Astrocyte of the cerebellum (primary cell): ENCODE results near the gene ESAM.

Experiments
- DNase-seq: peaks from one replicate; pipeline ENCODE4 v3.0.0-alpha.2; 2011; ENCODE audit warnings: low read depth
- H3K4me3 ChIP-seq: 2 replicates; pipeline ENCODE4 v1.5.1; 2011; ENCODE audit warnings: mild to moderate bottlenecking, low read depth, low read length, moderate library complexity
- in situ Hi-C: cut with HindIII; loops from 2 replicates; pipeline ENCODE4 v1.10.0; 2017; ENCODE audit warnings: low sequenced_read_pairs
- TF ChIP-seq, protein P1 (sequence below): IDR thresholded peaks from 2 replicates; pipeline ENCODE4 v1.5.1; 2012; ENCODE audit warnings: low read length, low read depth, moderate library complexity, mild to moderate bottlenecking; ENCODE audit errors: missing control alignments

Gene ESAM

DNA sequence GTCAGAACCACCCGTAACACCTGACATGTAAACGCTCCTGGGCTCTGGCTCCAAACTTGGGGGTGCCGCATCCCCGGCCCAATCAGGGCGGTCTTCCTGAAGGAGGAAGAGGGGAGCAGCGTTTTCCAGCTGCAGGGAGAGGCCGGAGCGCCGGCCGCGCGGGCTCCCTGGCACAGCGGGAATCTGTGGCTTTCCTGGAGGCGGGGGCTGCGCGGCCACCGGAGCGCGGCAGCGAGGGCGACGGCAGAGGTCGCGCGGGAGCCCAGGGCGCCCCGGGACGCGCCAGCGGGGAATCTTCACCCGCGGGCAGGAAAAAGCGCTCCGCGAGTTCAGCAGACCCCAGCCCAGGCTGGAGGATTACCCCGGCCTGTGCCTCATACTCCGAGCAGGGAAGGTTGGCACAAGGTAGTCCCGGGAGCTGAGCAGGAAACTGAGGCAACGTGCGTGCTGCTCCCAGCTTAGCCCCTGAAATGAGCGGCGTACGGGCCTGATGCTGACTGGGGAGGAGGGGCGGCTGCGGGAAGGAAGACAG is 600 bp upstream of the ESAM start:
- DNase-seq, result no peak
- in situ Hi-C loops, result no loop called here
- TF ChIP-seq, protein P1, sequence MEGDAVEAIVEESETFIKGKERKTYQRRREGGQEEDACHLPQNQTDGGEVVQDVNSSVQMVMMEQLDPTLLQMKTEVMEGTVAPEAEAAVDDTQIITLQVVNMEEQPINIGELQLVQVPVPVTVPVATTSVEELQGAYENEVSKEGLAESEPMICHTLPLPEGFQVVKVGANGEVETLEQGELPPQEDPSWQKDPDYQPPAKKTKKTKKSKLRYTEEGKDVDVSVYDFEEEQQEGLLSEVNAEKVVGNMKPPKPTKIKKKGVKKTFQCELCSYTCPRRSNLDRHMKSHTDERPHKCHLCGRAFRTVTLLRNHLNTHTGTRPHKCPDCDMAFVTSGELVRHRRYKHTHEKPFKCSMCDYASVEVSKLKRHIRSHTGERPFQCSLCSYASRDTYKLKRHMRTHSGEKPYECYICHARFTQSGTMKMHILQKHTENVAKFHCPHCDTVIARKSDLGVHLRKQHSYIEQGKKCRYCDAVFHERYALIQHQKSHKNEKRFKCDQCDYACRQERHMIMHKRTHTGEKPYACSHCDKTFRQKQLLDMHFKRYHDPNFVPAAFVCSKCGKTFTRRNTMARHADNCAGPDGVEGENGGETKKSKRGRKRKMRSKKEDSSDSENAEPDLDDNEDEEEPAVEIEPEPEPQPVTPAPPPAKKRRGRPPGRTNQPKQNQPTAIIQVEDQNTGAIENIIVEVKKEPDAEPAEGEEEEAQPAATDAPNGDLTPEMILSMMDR, result no peak
- peak overlapping the region; percentile 40 for H3K4me3 ChIP-seq

DNA sequence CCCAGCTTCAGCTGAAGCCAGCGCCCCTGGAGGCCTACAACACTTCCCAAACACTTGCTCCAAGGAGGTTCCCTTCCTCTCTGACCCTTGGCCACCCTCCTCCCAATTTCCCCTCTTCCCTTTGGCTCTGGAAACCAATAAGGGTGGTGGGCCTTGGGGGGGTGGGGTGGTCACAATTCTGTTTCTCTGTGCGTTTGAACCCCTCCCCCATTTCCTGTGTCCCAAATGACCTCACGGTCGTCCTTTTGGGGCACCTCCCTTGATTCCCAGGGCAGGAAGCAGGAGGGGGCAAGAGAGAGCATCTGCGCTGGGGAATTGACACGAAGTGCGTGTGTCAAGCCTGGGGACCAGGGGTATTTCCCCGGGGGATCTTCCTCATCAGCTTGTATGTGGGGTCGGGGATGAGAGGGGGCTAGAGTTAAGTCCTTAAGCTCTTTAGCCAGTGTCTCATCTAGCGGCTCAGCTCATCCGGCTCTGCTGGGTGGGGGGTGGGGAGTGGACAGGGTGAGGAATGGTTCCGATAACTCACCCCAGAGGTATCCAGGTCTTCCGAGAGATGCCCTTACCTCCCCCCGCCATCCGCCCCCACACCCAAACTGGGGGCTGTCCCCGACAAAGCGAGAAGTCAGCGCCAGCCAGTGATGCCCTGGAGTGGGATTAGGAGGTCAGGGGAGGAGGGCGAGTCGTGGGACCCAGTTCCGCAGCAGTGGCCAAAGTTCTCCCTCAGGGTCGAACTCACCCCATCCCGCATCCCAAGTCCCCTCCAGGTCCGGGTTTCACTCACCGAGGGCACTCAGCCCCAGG is 587 bp downstream of the ESAM start:
- TF ChIP-seq, protein P1, result no peak
- H3K4me3 ChIP-seq, result peak overlapping the region; percentile 9
- no peak for DNase-seq
- in situ Hi-C loops, result no loop called here

DNA sequence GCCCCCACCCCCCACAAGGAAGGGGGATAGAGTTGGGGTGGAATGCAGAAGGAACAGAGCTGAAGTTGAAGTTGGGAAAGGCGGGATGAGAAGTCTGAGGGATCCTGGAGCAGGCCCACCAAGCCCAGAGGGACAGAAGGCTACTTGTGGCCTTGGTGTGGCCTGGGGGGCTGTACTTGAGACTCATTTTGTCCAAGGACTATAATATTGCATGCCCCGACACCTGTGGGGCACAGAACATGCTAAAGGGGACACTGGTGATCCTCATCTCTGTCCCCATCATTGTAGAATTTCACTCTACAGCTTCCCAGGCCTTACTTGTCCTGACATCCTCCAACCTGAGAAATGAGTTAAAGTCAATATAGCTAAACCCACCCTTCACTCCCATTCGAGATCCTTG is 1.3 kb downstream of the ESAM start:
- TF ChIP-seq, protein P1, result no peak
- DNase-seq, result no peak
- H3K4me3 ChIP-seq, result no peak overlapping the region
- in situ Hi-C loops, result no loop called here

DNA sequence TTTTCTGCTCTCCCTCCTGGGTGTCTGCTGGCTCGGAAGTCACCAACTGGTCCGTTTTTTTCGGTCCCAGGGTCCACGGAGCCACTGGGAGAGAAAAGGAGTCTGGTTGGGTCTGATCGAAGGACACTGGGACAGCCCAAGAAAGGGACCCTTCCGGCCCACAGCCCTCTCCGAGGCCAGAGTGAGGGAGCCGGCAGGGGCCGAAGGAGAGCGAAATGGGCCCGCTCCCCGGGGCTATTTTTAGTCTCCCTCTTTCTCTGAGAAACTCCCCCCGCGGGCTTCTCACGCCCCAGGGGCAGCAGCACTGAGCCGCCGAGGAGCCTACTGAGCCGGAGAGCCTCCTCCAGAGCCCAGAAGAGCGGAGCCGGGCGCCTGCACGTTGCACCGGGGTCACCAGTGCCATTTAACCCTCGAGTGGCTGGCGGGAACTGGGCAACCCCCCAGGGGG is 1.9 kb downstream of the ESAM start:
- no peak overlapping the region for H3K4me3 ChIP-seq
- TF ChIP-seq, protein P1, result no peak
- DNase-seq, result no peak
- in situ Hi-C loops, result no loop called here

DNA sequence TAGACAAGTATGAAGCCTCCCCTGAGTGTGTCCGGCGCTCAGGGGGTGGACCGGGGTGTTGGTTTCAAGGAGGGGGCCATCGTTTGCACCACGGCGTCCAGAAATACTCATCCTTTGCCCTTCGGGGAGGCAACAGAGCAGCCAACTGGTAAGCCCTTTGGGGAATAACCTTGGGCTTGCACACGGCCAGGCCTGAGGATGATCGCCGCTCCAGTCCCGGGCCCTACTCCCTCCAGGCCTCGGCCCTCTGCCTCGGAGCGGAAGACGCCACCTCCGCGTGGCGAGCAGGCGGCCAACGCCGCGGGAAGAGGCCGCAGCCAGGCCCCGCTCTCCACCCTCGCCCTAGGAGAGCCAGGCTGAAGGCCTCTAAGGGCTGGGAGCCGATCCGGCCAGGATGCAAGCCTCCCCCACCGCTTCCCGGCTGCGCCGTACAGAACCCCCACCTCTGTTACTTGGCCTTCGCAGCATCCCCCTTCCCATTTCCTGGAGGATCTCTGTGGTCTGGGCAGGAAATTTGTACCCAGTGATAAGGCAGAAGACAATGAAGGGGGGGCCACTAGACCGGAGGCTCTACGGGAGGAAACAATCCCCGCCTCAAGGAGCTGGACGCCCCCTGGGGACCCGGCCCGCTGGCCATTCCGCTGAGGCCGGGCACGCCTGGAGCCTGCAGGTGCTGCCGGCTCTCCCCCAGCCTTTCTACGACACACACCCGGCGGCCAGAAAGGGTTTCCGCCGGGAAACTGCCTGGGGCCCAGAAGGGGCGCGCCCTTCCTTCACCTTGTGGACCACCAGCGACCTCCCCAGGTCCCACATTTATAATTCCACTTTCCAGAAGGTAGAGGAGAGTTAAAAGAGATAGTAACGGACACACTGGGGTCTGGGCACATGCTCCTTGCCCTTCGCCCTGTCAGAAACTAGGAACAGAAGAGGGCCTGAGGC is 2.6 kb downstream of the ESAM start:
- no peak for DNase-seq
- in situ Hi-C loops, result no loop called here
- H3K4me3 ChIP-seq, result no peak overlapping the region
- TF ChIP-seq, protein P1, result no peak
